AG20443 (cell line): Measurements from ENCODE around the gene NECTIN1.

ENCODE experiments used
- DNase-seq: peaks from one replicate; pipeline ENCODE4 v3.0.0; 2012; ENCODE audit warnings: low spot score, mixed read lengths

Gene NECTIN1

GRCh38 chr11:119640541-119640940 is 88.5 kb downstream of the NECTIN1 start:
- no peak for DNase-seq

- DNase-seq: no peak
These were observed 89.3 kb downstream of the NECTIN1 start for GRCh38 chr11:119639642-119640205.

GRCh38 chr11:119638851-119639250 is 90.1 kb downstream of the NECTIN1 start:
- no peak for DNase-seq

- DNase-seq: no peak
These were observed 91.5 kb downstream of the NECTIN1 start for GRCh38 chr11:119637481-119637880.

- DNase-seq: no peak
These were observed 93.2 kb downstream of the NECTIN1 start for GRCh38 chr11:119635776-119636175.

- no peak for DNase-seq
These were observed 93.8 kb downstream of the NECTIN1 start for GRCh38 chr11:119635041-119635740.

GRCh38 chr11:119634301-119634700 is 94.7 kb downstream of the NECTIN1 start:
- DNase-seq: no peak

- no peak for DNase-seq
These were observed 99.0 kb downstream of the NECTIN1 start for GRCh38 chr11:119629834-119630624.

GRCh38 chr11:119629085-119629484 is 99.9 kb downstream of the NECTIN1 start:
- DNase-seq: no peak

- no peak for DNase-seq
These were observed 101.7 kb downstream of the NECTIN1 start for GRCh38 chr11:119627286-119627685.

- DNase-seq: no peak
These were observed 102.1 kb downstream of the NECTIN1 start for GRCh38 chr11:119626871-119627270.

GRCh38 chr11:119626197-119626841 is 102.7 kb downstream of the NECTIN1 start:
- no peak for DNase-seq

- peak; percentile 41 for DNase-seq
These were observed 103.6 kb downstream of the NECTIN1 start for GRCh38 chr11:119625206-119625978.

GRCh38 chr11:119624629-119625028 is 104.4 kb downstream of the NECTIN1 start:
- no peak for DNase-seq

- DNase-seq: peak; percentile 55
These were observed 104.8 kb downstream of the NECTIN1 start for GRCh38 chr11:119624102-119624615.

GRCh38 chr11:119623682-119624081 is 105.3 kb downstream of the NECTIN1 start:
- DNase-seq: no peak

- no peak for DNase-seq
These were observed 106.4 kb downstream of the NECTIN1 start for GRCh38 chr11:119622454-119623143.

- DNase-seq: no peak
These were observed 109.3 kb downstream of the NECTIN1 start for GRCh38 chr11:119619665-119620064.

GRCh38 chr11:119618208-119618909 is 110.6 kb downstream of the NECTIN1 start:
- no peak for DNase-seq

GRCh38 chr11:119617340-119617713 is 111.7 kb downstream of the NECTIN1 start:
- no peak for DNase-seq
